ENCODE measurements around the gene SYTL2. TPM values are rescaled to one million over a fixed set of nuclear protein-coding genes. Genes with fewer than 3 reads are reported as not detected.

Gene SYTL2
- total and polyA plus RNA-seq, 2 experiments from 2014 or later, result 8.9 to 66.6 TPM

GRCh38 chr11:85718991-85719807 lies 91.7 kb downstream of the SYTL2 start:
- TF ChIP-seq CTCF (IDR thresholded peaks at IDR 0.05; ENCODE audit: poor library complexity) (no peak), EZH2phosphoT487 (IDR thresholded peaks at IDR 0.05; ENCODE audit: low read depth, severe bottlenecking, unreplicated experiment) (no peak), EZH2 (IDR thresholded peaks at IDR 0.05; ENCODE audit: borderline replicate concordance) (no peak)
- peak; percentile 45 for DNase-seq (ENCODE audit: low spot score)
- H3K36me3 ChIP-seq (replicated peaks; ENCODE audit: insufficient read depth, low read depth), result no peaks in the 10 kb centered on the region

GRCh38 chr11:85718126-85718943 lies 92.6 kb downstream of the SYTL2 start:
- Histone ChIP-seq H3K36me3 (replicated peaks; ENCODE audit: insufficient read depth, low read depth) (no peaks in the 10 kb centered on the region), H3K9me3 (ENCODE audit: low read depth) (no peaks in the 10 kb centered on the region), H3K79me2 (no peaks in the 10 kb centered on the region), H3K4me3 (no peak overlapping the region), H3K27ac (no peak overlapping the region), H3K9me2 (replicated peaks; ENCODE audit: insufficient read depth) (no peaks in the 10 kb centered on the region), H3K4me1 (ENCODE audit: insufficient read depth) (no peaks in the 10 kb centered on the region), H2AFZ (no peak overlapping the region), H4K20me1 (ENCODE audit: insufficient read depth, poor library complexity, severe bottlenecking) (no peaks in the 10 kb centered on the region), H3K27me3 (no peaks in the 10 kb centered on the region), H3K4me2 (peak overlapping the region; percentile 5)
- WGBS (ENCODE audit: low lambda C conversion rate, missing lambda C conversion rate), result 71% methylated on average over 7 of the region's 7 CpGs
- TF ChIP-seq EZH2 (IDR thresholded peaks at IDR 0.05; ENCODE audit: borderline replicate concordance), result no peak
- no peak for TF ChIP-seq CTCF (IDR thresholded peaks at IDR 0.05; ENCODE audit: poor library complexity)
- TF ChIP-seq EZH2phosphoT487 (IDR thresholded peaks at IDR 0.05; ENCODE audit: low read depth, severe bottlenecking, unreplicated experiment), result no peak
- no peak for DNase-seq (ENCODE audit: low spot score)

More at GRCh38 chr11:85718991-85719807, 91.7 kb downstream of the SYTL2 start:
- Histone ChIP-seq H4K20me1 (ENCODE audit: insufficient read depth, poor library complexity, severe bottlenecking) (no peaks in the 10 kb centered on the region), H3K27me3 (no peaks in the 10 kb centered on the region), H2AFZ (no peak overlapping the region), H3K9me2 (replicated peaks; ENCODE audit: insufficient read depth) (no peaks in the 10 kb centered on the region), H3K4me2 (peak overlapping the region; percentile 5), H3K27ac (no peak overlapping the region), H3K4me3 (no peak overlapping the region), H3K4me1 (ENCODE audit: insufficient read depth) (no peaks in the 10 kb centered on the region), H3K79me2 (no peaks in the 10 kb centered on the region), H3K9me3 (ENCODE audit: low read depth) (no peaks in the 10 kb centered on the region)
- 51% methylated on average over 10 of the region's 10 CpGs for WGBS (ENCODE audit: low lambda C conversion rate, missing lambda C conversion rate)

GRCh38 chr11:85717429-85717828 lies 93.5 kb downstream of the SYTL2 start:
- H2AFZ ChIP-seq, result no peak overlapping the region
- no peaks in the 10 kb centered on the region for H3K9me3 ChIP-seq (ENCODE audit: low read depth)
- no peaks in the 10 kb centered on the region for H4K20me1 ChIP-seq (ENCODE audit: insufficient read depth, poor library complexity, severe bottlenecking)
- H3K36me3 ChIP-seq (replicated peaks; ENCODE audit: insufficient read depth, low read depth), result no peaks in the 10 kb centered on the region
- H3K4me3 ChIP-seq, result no peak overlapping the region
- no peaks in the 10 kb centered on the region for H3K9me2 ChIP-seq (replicated peaks; ENCODE audit: insufficient read depth)
- no peaks in the 10 kb centered on the region for H3K79me2 ChIP-seq
- H3K4me2 ChIP-seq, result no peak overlapping the region
- H3K4me1 ChIP-seq (ENCODE audit: insufficient read depth), result no peaks in the 10 kb centered on the region
- TF ChIP-seq EZH2phosphoT487 (IDR thresholded peaks at IDR 0.05; ENCODE audit: low read depth, severe bottlenecking, unreplicated experiment) (no peak), EZH2 (IDR thresholded peaks at IDR 0.05; ENCODE audit: borderline replicate concordance) (no peak), CTCF (IDR thresholded peaks at IDR 0.05; ENCODE audit: poor library complexity) (no peak)
- no peak for DNase-seq (ENCODE audit: low spot score)
- H3K27ac ChIP-seq, result no peak overlapping the region
- 93% methylated on average over 2 of the region's 2 CpGs for WGBS (ENCODE audit: low lambda C conversion rate, missing lambda C conversion rate)
- H3K27me3 ChIP-seq, result no peaks in the 10 kb centered on the region
